NT2/D1 (cell line): ENCODE results near the gene HMGN4.

Source experiments
- SUZ12 ChIP-seq: IDR thresholded peaks from 2 replicates; pipeline ENCODE4 v1.6.1; 2011; ENCODE audit not compliant: insufficient read length, insufficient read depth; ENCODE audit errors: extremely low read depth
- YY1 ChIP-seq: IDR thresholded peaks from 2 replicates; pipeline ENCODE4 v1.6.1; 2011; ENCODE audit not compliant: insufficient read length, insufficient read depth
- ZNF274 ChIP-seq: IDR thresholded peaks from 2 replicates; pipeline ENCODE4 v1.6.1; 2011; ENCODE audit warnings: mild to moderate bottlenecking, low read depth, low read length

DNA sequence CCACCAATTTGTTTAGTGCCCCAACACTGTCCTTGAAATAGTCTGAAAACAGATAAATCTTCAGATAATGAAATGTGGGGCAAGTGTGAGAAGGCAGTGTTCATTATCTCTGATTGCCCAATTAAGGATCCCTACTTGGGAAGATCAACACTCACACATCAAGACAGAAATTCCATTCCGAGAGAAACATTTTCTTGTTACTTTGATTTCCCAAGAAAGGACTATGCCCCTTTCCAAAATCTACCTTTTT, 16.2 kb downstream of the HMGN4 start:
- TF ChIP-seq ZNF274 (no peak), YY1 (no peak), SUZ12 (no peak)
